GM21717 (cell line): ENCODE measurements around the gene ZNF326.
A peak's percentile ranks its signal among the peaks of the same experiment; 100 is the strongest.

Source experiments
- ATAC-seq: cut with Tn5 transposase; IDR thresholded peaks from one replicate; pipeline ENCODE4 v1.9.1; 2021; ENCODE audit warnings: mild to moderate bottlenecking, moderate library complexity; ENCODE audit not compliant: unreplicated experiment

Gene ZNF326

DNA sequence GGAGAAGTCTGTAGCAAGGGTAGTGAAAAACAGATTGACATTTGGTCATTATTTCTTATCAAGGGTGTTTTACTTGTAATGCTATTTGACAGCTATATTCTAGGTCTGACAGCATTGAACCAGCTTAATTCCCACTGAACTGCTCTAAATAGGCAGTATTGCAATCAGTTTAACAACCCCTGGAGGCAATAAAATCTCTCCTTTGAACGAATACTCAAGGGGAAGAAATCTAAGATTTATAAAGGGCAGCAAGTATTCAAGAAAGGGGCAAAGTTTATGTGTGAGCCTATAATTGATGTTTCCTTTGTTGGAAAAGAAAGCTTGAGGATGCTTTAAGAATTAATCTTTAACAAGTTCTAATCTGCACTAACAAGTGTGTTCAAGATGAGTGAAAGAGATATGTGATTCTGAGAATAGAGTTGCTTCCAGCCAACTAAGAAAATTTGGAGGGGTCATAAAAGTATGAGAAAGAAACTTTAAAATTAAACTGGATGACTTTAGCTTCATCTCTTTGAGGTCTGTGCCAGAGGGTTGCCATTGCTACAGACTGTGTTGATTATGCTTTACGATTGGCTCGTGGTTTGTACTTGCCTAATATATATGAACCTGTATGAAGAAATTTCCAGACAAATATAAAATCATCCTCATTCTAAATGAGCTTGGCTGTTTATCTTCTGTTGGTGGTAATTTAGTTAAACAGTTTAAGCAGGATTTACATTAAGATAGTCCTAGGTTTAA lies 72.5 kb downstream of the ZNF326 start:
- ATAC-seq, result no peak

DNA sequence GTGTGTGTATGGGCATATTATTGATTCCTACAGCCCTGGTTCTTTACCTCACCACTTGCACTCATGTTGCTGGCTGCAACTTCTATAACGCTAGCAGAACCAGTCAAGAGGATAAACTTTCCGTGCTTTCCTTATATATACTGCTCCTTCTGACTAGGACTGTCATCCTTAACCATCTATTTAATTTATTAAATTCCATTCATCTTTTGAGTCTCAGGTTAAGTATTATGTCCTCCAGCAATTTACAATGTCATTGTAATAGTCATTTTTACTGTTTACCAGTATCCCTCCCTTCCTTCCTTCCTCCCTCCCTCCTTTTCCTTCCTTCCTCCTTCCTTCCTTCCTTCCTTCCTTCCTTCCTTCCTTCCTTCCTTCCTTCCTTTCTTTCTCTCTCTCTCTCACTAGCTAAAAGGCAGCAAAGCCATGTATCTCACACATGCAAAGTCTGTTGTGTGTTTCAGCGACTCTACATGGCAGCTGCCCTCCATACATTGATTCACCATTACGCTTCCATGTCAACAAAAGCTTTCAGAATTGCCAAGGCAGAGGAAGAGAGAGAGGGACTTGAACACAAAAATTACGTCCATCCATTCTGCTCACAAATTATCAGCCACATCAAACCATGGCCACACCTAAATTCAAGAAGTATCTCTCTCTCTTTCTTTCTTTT lies 73.8 kb downstream of the ZNF326 start:
- no peak for ATAC-seq

DNA sequence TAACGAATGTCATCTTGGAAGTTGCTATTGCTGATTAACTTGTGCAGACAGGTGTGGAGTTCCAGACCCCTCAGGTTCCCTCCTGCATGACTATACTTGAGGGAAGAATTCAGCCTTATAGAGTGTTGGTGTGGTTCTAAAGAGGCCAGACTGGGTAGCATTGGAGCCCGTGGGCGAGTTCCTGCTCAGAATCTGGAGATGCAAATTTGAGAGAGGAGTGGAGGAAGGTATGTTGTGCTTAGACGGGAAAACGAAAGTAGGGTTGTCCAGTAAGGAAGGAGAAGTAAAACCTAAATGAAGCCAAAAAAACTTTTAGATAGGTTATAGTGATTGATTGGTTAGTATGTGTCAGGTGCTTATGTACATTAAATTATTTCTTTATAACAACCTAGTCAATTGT lies 79.2 kb downstream of the ZNF326 start:
- peak; percentile 83 for ATAC-seq

DNA sequence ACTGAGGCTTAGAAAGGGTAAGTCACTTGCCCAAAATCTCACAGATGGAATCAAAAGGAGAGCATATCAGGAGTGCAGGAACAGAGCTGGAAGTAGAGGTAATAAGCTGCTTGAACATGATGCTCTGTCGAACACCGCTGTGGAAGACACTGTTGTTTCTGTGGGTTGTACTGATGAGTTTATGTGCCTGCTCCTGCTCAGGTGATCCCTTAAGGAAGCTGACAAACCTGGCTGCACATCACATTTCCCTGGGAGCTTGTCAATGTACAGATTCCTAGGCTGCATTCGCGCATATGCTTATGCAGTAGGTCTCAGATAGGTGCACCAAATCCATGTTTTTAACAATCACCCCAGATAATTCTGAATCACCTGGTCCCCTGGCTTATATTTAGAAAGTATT lies 79.7 kb downstream of the ZNF326 start:
- ATAC-seq, result no peak

DNA sequence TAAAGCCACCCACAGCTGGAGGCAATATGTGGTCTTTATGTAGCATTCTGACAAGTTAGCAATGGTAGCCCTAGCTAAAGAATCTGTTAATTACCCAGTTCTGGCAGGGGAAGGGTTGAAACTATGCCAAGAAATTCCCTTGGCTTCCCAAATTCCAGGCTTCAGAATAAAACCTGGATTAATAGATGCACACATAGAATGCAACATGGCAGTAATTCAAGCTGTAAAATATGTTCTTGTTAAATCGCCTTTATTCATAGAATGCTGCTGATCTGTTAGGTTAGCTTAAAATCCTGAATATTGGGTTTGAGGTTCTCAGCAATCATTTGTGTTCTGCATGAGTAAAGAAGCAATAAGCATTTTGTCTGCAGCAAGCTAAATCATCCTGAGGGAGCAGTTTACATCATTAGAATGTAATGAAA lies 80.1 kb downstream of the ZNF326 start:
- ATAC-seq, result no peak

DNA sequence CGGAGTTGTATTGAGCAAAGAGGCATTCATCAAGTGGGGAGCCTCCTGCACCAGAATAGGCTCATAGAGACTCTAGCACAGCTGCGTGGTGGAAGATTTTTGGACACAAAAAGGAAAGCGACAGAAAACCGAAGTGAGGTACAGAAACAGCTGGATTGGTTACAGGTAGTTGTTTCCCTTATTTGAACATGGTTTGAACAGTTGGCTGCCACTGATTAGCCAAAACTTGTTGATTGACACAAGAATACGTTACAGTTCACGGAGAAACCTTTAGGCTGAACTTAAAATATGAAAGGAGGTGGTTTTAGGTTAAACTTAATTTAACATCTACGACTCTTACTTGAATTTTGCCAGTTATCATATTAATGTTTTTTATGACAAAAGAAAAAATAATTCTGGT lies 89.1 kb downstream of the ZNF326 start:
- no peak for ATAC-seq
